Activated CD8-positive, alpha-beta memory T cell treated with anti-CD3 and anti-CD28 coated beads, Interleukin-2, amount 50 U/mL, for 24 hours (primary cell): ENCODE results near the gene IGF1R.

Experiments
- DNase-seq: peaks from one replicate; pipeline ENCODE4 v3.0.0-alpha.2; 2020; ENCODE audit errors: extremely low read depth

The IGF1R gene

DNA sequence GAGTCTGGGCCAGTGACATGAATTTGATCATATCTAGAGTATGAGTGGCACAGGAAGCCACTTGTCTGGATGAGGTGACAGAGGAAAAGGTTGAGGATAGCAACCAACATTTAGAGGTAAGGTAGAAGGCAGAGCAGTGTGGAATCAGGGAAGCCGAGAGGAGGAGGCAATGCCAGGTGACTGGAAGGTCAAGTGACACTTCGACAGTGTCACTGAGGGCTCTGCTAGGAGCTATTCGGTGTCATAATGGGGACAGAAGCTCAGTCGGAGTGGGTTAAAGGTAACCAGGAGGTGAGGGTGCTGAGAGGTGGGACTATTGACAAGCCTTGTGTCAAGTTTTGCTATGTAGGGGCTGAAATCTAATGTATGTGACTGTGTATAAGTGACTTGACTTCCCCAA is 56.7 kb downstream of the IGF1R start:
- DNase-seq: no peak

DNA sequence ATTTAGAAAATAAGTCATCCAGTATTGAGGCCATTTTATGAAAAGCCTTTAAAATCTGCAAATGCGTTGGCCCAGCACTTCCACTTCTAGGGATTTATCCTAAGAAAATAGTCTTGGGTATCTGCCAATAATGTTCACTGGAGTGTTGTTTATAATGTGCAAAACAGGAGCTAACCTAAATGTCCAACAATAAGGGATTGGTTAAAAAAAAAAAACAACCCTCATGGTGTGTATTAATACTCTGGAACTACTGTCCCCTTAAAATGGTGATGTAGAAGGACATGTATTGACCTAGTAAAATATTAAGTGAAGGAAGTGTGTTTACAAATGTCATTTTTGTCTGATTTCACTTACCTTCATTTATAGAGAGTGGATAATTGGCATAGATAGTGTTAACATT is 58.0 kb downstream of the IGF1R start:
- no peak for DNase-seq

DNA sequence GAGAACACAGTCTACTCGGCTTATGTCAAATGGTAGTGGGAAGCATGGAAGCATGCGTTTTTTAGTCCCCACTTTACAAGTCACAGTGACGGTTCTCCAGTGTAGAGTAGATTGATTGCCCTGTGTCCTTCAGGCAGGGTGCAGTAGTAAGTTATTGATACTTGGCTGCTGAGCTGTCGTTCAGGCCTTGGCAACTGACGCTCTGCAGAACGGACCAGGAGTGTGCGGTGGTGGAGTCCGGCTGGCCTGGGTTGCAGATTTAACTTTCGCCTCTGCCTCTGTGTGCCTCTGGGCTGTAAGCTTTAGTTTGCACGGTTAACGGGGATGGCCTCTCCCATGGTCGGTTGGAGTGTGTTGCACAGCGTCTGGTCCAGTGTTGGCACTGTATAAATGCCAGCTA is 58.6 kb downstream of the IGF1R start:
- no peak for DNase-seq

DNA sequence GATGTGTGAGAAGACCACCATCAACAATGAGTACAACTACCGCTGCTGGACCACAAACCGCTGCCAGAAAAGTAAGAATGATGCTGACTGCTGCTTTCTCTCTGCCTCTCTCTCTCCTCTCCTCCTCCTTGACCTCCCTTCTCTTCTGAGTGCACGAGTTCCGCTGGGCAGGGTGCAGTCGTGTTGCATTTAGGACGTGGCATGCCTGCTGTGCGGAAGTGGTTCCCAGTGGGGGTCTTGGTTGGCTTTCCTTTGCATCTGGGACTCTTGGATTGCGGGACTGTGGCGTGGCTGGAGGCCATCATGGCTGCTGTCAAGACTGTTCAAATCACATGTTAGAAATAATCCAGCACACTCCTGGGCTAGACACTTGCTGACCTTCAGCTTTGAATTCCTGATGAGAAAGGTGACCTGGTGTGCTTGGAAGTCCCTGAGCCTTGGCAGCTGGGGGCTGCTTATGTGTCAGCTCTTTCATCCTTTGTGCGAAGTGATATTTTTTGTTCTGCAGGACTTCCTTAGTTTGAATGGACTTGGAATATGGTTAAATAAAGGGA is 59.8 kb downstream of the IGF1R start:
- DNase-seq: no peak

DNA sequence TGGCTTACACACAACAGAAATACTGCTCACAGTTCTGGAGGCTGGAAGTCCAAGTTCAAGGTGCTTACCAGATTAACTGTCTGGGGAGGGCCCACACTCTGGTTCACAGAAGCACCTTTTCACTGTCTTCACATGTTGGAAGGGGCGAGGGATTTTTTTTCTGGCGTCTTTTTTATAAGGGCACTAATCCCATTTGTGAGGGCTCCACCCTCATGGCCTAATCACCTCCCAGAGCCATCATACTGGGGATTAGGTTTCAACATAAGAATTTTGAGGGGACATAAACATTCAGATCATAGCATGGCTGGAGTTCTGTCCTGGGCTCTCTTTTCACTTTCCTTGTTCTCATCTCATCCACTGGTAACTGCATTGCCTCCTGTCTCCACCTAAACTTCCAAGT is 63.5 kb downstream of the IGF1R start:
- no peak for DNase-seq

DNA sequence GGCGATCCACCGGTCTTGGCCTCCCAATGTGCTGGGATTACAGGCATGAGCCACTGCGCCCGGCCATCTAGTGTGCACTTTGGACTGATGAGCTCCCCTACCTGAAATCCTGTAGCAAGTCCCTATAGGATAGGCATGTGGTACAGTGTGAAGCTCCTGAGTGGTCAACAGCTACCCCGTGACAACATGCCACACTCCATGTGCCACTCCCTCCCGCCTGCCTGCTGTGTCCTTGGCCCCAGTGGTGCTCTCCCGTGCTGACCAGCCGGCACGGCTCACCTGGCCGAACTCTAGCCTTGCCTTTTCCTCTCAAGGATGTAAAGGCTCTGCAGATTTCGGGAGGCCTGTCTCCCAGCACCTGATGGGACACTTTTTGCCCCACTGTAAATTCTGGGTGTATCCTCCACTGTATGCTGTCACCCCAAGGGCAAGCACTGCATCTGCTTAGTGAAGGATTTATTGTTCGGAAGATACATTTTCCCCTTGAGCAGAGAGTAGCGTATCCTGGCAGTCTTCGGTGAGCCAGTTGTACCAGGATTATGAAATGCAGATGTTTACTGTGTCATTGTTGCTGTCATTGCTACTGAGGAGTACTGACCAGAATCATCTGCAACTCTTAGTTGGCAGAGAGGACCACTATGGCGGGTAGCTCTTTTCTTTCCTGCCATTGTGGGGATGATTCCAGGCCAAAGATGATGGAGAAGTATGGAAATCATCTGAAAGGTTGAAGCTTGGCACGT is 64.7 kb downstream of the IGF1R start:
- no peak for DNase-seq

DNA sequence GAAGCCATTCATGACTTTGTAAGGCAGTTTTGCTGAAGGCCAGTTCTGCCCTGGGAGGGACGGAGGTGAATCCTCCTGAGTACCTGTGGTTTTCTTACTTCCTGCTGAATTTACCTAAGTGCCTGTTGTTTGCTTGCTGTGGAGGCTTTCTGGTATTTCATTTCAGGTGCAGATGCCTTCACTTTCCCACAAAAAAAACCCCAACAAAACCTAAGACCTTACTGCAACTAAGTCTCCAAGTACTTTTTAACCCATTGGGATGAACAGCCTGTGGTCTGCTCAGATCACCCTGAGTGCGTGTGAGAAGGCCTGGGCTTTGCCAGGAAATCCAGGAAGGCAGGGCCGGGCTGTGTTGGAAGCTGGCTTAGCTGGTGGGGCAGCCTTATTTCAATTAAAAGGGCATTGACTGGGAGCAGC is 65.3 kb downstream of the IGF1R start:
- no peak for DNase-seq

DNA sequence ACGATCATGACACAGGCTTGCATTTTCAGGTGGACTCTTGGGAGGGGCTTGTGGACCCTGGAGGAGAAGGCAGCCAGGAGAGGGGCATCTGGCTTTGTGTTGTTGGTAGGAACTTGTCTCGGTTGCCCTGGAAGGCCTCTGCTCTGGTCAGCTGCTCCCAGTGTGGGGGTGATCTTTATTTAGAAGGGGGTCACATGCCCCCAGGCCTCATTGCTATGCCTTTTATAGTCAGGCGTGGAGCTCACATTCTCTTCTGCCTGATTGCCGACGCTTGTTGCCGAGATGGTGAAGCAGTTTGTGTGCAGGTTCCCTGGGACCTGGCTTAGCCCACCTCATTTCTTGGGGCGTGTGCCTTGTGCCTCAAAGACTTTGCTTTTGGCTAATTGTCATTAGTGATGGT is 66.6 kb downstream of the IGF1R start:
- DNase-seq: no peak

DNA sequence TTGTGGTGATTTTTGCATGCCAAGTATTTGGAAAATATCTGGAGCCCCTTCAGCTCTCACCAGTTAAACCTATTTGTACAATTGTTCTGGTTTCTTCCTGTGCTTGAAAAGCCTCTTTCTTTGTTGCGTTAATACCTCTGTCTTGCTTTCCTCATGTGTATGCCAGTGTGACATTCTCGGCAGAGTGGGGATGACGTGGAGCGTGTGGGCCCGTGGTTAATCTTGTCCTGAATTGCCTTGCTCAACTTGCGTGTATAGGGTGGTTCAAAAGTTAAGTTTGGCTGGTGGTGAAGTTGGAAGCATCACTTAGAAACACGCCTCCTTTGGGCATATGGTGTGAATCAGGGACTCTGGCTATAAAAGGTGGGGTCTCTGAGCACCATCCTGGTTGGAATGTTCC is 67.1 kb downstream of the IGF1R start:
- DNase-seq: no peak

DNA sequence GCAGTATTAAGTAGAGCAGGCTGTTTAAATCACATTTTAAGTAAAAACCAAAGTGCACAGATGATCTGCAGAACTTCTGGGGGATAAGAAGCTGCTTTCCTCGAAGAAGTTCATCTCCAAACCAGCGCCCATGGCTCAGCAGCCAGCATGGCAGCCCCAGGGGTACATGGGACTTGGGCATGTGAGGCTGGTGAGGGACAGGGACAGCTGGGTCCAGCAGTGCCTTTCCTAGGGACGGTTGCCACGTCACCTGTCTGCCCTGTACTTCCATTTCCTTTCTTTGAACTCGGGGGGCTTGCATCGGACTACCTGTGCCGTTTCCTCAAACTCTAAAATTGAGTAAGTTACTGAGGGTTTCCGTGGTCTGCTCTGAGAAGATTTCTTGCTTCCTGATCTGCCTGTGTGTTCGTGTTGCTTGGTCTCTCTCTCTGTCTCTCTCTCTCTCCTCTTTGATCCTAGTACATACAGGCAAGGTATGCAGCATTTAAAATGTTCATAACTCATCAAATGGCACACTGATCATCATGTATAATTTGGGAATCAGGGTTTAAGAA is 67.6 kb downstream of the IGF1R start:
- no peak for DNase-seq

DNA sequence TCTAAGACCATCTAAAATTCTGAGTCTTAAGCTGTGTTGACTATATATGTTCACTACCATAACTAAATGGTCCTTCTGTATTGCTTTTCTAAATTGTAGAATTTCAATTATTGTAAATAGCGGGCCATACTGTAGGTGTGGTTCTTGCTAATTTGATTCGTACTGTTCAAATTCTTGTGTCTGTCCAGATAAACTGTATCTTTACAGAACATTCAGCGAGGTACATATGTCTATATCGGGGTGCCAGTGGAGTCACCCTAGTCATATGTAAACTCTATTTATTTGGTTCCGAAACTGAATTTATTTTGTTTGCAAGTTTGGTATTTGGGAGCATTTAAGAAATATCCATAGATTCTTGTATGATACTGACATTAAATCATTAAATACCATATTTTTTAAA is 69.0 kb downstream of the IGF1R start:
- DNase-seq: no peak

DNA sequence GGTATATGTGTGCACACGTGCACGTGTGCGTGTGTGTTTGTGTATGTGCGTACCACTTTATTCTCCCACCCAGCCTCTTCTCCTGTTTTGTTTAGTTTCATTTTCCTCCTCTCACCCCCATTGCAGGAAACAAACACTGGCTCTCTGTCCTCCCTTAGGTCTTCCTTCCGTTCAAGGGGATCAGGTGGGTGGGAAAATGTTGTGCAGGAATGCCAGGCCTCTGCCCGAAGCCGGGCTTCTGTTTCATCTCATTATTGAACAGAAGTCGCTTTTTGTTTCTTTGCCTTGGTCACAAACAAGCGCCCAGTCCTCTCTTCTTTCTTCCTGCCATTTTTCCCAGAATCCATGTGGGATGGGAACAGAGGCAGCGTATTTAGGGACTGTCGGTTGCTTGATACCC is 69.6 kb downstream of the IGF1R start:
- no peak for DNase-seq

DNA sequence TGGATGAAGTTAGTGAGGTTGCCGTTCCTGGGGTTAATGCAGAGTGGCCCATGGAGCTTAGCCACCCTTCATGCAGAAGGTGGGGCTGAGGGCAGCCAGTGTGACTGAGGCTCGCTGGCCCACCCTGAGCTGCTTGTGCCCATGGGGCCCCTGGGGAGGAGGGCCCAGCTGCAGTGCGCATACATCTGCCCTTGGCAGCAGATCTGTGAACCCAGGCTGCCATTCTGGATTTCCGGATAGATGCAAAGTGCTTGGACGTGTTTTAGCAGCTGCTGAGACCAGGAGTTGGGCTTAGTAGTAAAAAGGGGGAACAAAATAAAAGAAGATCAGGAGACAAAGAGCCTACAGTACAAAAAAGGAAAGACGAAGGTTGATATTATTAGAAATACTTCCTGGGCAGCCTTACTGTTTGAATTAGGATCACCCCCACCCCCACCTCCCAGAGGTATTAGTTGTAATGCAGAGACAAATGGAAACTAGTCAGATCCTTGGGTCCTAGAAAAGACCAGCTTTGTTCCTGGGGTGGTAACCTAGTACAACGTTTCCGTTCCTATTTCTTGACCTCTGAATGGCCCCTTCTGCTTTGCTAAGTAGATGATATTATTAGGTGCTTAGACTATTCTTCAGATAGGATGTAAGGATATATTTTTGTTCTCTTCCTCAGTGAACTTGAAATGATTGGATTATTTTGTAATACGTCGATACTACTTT is 70.2 kb downstream of the IGF1R start:
- DNase-seq: no peak

DNA sequence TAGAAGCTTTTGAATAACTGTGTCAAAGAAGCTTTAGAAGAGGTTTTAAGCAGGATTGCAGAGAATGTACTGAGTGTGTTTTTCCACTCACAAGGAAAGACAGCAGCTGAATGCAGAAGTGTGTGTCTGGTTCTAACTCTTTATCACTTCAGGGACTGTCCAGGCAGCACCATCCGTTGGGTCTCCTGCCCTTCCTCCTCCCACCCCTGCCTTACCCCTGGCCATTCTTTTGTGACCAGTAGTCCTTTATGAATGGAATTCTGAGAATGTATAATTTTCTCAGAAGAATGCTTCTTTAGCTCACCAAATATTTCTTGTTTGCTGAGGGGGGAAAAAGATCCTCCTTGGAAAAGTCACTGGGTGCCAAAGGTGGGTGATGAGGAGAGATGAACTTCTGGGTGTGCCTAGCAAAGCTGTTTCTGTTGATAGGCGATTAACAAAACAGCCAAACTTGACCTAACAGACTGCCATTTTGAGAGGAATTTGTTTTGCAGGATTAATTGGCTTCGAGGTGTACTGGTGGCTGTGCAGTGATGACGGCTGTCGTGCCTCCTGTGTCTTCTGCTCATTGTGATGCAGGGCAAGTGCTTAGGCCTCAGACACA is 70.9 kb downstream of the IGF1R start:
- DNase-seq: no peak

DNA sequence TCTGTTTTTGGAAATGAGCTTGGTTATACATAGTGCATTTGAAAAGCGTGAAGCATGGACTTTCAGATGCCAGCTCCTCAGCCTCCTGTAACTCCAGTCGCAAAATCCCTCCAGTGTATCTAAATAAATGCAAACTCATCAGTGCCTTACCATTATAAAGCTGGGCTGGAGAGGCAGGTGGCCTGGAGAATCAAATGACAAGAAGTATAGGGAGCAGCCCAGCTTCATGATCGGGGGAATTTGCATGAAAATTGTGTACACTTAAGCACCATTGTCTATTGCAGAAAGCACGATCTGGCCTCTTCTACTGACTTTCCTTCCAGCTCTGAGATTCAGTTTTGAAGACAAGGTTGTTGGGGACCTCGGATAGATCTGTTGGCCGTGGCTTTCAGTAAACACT is 71.7 kb downstream of the IGF1R start:
- DNase-seq: no peak

DNA sequence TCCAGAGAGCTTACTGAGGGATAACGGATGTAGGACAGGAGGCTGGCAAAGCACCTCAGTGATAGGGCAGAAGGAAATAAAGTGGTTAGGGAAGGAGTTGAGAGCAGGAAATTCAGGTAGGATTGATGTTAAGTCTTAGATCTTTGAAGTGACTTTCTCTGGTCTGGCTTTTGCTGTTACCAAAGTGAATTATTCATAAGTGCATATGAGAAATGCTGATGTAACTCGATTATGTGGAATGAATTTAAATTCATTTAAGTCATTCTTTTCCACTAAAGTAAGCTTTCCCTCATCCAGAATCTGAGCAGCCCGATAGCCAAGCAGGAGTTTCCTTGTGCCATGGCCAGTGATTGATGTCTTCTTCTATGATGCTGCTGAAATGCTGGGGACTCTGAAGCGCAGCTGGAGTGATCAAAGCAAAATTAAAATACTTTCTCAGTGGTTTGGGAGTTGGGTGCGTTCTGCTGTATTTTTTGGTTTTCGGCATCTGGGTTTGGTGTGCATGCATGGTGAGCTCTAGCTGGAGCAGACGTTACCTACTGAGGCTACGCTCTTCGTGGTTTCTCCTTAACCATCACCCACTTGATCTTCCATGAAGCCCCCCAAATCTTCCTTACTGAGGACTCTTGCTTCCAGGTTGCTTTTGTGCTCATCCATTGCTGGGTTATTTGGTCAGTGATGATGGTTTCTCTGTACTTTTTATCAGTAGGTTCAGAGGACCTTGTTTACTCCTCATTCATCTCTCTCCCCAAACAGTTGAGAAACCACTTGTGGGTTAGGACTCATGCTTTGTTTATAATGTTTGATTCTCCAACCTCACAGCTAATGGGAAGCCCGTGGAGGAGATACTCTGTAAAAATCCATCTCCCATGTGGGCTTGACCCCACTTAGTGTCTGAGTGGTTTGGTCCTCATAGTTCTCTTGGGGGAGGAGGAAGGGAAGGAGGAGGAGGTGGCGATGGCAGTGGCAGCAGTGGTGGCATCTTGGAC is 72.5 kb downstream of the IGF1R start:
- no peak for DNase-seq

DNA sequence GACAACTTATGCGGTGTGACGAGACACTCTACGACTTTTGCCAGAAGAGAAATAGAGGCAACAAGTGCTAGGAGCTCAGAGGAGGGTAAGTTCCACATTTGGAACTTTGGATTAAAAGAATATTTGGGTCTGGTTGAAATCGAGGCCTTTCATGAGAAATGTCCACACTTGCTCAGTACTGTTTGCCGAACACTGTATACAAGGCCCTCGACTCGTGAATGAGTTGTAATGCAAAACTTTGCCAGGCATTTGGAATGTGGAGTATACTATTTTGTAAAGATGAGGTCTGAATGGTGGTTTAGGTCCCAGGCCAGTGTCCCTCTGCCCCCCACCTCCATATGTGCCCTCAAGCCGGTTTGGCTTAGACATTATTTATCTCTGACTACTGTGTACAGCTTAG is 73.9 kb downstream of the IGF1R start:
- DNase-seq: no peak

DNA sequence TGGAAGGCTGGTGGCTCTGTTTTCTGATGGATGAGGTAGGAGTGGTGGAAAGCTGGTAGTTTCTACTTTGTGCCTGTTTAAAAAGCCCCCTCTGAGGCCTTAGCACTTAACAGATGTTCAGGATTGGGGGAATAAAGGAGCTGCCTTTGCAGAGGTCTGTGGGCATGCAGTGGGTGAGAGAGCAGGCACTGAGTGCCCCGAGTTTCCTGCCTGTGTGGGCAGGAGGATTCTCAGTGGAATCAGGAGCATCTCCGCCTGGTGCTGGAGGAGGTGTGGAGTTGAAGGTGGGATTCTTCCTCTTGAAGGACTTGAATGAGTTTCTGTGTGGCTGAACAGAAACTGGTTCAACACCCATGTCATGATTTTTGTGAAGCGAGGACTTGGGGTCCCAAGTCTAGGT is 74.3 kb downstream of the IGF1R start:
- no peak for DNase-seq

DNA sequence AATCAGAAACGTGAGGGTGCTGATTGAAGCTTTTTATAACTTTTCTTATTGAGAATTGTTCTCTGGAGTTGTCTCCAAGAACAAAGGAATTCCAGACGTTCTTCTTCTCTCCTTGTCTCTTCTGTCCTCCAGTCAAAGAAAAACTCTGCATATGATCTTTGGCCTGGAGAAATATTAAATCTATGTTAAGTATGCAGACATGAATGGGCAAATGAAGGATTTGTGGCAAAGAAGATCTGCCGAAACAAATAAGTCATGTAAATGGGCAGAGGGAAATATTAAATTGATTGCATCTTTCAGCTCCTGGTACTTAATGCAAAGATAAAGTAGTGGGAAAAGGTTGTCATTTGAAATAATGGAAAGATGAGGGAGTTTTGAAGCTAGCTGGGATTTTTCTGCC is 74.9 kb downstream of the IGF1R start:
- no peak for DNase-seq

DNA sequence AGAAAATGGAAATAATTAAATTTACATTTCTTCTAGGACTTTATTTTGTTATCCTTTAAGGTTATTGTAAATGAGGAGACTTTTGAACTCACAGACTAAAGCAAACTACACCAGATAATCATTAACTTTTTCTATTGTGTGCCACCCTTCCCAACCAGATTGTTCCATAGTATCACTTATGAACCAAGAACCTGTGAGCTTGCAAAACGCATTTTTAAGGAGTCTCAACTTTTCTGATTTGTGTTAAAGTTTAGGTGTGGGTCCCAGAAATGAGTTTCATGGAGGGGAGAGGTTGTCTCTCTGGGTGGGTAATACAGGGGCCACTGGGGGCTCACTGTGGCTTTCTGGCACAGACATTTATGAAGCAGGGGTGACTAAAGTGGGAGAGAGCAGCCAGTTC is 75.7 kb downstream of the IGF1R start:
- DNase-seq: no peak

DNA sequence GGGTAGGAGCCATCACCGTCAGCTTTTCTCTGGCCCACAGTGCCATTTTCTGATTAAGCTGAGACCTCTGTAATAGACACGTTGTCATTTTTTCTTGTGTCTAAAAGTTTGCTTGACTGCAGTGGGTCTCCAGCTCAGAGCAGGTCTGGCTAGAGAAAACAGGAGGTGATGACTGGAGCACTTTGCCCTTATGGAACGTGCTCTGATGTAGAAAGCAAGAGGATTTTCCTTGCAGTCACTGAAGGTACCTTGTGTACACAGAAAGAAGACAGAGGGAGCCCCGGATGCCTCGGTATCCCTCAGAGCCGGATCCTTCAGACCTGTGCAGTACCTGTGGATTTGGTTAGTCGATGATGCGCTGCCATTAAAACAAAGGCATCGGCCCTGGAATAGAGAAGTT is 76.2 kb downstream of the IGF1R start:
- DNase-seq: no peak
